Measurements from ENCODE around the gene KCNJ6. TPM values are rescaled to one million over a fixed set of nuclear protein-coding genes. Genes with fewer than 3 reads are reported as not detected.

KCNJ6 gene
- total and polyA plus RNA-seq, 4 donors, result 0.01 TPM; not detected in 3

- no peaks in the 10 kb centered on the region for H3K36me3 ChIP-seq (ENCODE audit: control insufficient read depth in 4 of 4, insufficient read depth in 3 of 4, low read depth in 1 of 4, low read length in 3 of 4)
- TF ChIP-seq EGR1 (IDR thresholded peaks at IDR 0.05; ENCODE audit: low read depth in 2 of 2) (no peak), JUND (IDR thresholded peaks at IDR 0.05) (no peak), TAF1 (conservative IDR thresholded peaks at IDR 0.05) (no peak), SP1 (IDR thresholded peaks at IDR 0.05) (no peak), CTCF (IDR thresholded peaks at IDR 0.05; ENCODE audit: low read depth, low read length, missing input control) (no peak), GABPA (IDR thresholded peaks at IDR 0.05 in 1 of 2, conservative IDR thresholded peaks at IDR 0.05 in 1 of 2) (no peak), HNF4G (IDR thresholded peaks at IDR 0.05) (no peak), FOXA1 (IDR thresholded peaks at IDR 0.05) (no peak), YY1 (IDR thresholded peaks at IDR 0.05) (no peak)
- DNase-seq (ENCODE audit: low spot score), result no peak
- 78% methylated on average over 1 of the region's 1 CpG for WGBS
- no peaks in the 10 kb centered on the region for H3K9me3 ChIP-seq (ENCODE audit: control insufficient read depth in 4 of 4, low read length in 3 of 4)
- H3K4me1 ChIP-seq (ENCODE audit: control insufficient read depth in 4 of 4, insufficient read depth in 4 of 4, low read length in 3 of 4), result no peaks in the 10 kb centered on the region
- H3K4me3 ChIP-seq (ENCODE audit: low read depth in 1 of 3, low read length in 3 of 3), result no peak overlapping the region
- H3K27me3 ChIP-seq (ENCODE audit: control insufficient read depth in 4 of 4, insufficient read depth in 4 of 4, low read length in 3 of 4), result peaks cover 0 to 2% (median 0%) of the 10 kb centered on the region in 4 donors
- no peak overlapping the region for H3K27ac ChIP-seq (ENCODE audit: low read depth in 1 of 2, low read length in 2 of 2)
- H3K9ac ChIP-seq (ENCODE audit: low read depth in 1 of 2, low read length in 2 of 2), result no peak overlapping the region
Measured at GRCh38 chr21:37804001-37804400, 112.3 kb downstream of the KCNJ6 start.

GRCh38 chr21:37803101-37803651, 113.1 kb downstream of the KCNJ6 start:
- Histone ChIP-seq H3K9ac (ENCODE audit: low read depth in 1 of 2, low read length in 2 of 2) (no peak overlapping the region), H3K36me3 (ENCODE audit: control insufficient read depth in 4 of 4, insufficient read depth in 3 of 4, low read depth in 1 of 4, low read length in 3 of 4) (no peaks in the 10 kb centered on the region), H3K9me3 (ENCODE audit: control insufficient read depth in 4 of 4, low read length in 3 of 4) (no peaks in the 10 kb centered on the region), H3K27ac (ENCODE audit: low read depth in 1 of 2, low read length in 2 of 2) (no peak overlapping the region), H3K4me3 (ENCODE audit: low read depth in 1 of 3, low read length in 3 of 3) (no peak overlapping the region), H3K4me1 (ENCODE audit: control insufficient read depth in 4 of 4, insufficient read depth in 4 of 4, low read length in 3 of 4) (no peaks in the 10 kb centered on the region), H3K27me3 (ENCODE audit: control insufficient read depth in 4 of 4, insufficient read depth in 4 of 4, low read length in 3 of 4) (peaks cover 0 to 2% (median under 1%) of the 10 kb centered on the region in 4 donors)
- 71% methylated on average over 8 of the region's 8 CpGs for WGBS
- TF ChIP-seq ATF3 (IDR thresholded peaks at IDR 0.05) (no peak), SP1 (IDR thresholded peaks at IDR 0.05) (no peak), GABPA (IDR thresholded peaks at IDR 0.05 in 1 of 2, conservative IDR thresholded peaks at IDR 0.05 in 1 of 2) (no peak), TAF1 (conservative IDR thresholded peaks at IDR 0.05) (no peak), RXRA (IDR thresholded peaks at IDR 0.05) (no peak), CTCF (IDR thresholded peaks at IDR 0.05; ENCODE audit: low read depth, low read length, missing input control) (no peak), REST (IDR thresholded peaks at IDR 0.05) (no peak), NR2F2 (IDR thresholded peaks at IDR 0.05) (no peak), RAD21 (IDR thresholded peaks at IDR 0.05) (no peak), YY1 (IDR thresholded peaks at IDR 0.05) (no peak), FOXA1 (IDR thresholded peaks at IDR 0.05) (no peak)
- no peak for DNase-seq (ENCODE audit: low spot score)

Measured in liver (tissue), 9 donors.